ENCODE measurements around the gene EDA. TPM values are rescaled to one million over a fixed set of nuclear protein-coding genes. Genes with fewer than 3 reads are reported as not detected.

EDA gene
- total and polyA plus RNA-seq, 12 donors = 2.3 to 9.4 (median 5.2) TPM

GRCh38 chrX:70034646-70035045, 418.7 kb downstream of the EDA start:
- intact Hi-C loops (cut with DNase I) = loop anchor here (5.0 to 10.0 kb wide), 9 partner anchors 60 to 542 kb away; partner anchors contain the start of gene EDA (in 3 of the 10)
- Histone ChIP-seq H3K9me3 (no peaks in the 10 kb centered on the region), H3K4me3 (no peak overlapping the region), H3K4me1 (peaks cover 0 to 8% (median 0%) of the 10 kb centered on the region in 9 donors), H3K27ac (no peak overlapping the region), H3K36me3 (no peaks in the 10 kb centered on the region), H3K27me3 (peaks cover 0 to 17% (median 0%) of the 10 kb centered on the region in 7 donors)
- no peak for DNase-seq
- TF ChIP-seq, protein P1, sequence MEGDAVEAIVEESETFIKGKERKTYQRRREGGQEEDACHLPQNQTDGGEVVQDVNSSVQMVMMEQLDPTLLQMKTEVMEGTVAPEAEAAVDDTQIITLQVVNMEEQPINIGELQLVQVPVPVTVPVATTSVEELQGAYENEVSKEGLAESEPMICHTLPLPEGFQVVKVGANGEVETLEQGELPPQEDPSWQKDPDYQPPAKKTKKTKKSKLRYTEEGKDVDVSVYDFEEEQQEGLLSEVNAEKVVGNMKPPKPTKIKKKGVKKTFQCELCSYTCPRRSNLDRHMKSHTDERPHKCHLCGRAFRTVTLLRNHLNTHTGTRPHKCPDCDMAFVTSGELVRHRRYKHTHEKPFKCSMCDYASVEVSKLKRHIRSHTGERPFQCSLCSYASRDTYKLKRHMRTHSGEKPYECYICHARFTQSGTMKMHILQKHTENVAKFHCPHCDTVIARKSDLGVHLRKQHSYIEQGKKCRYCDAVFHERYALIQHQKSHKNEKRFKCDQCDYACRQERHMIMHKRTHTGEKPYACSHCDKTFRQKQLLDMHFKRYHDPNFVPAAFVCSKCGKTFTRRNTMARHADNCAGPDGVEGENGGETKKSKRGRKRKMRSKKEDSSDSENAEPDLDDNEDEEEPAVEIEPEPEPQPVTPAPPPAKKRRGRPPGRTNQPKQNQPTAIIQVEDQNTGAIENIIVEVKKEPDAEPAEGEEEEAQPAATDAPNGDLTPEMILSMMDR (IDR thresholded peaks at IDR 0.05) = no peak
- WGBS, 2 donors = 88 to 89% methylated on average over 4 of the region's 4 CpGs
- ATAC-seq = no peak

- ATAC-seq = no peak
- Histone ChIP-seq H3K36me3 (no peaks in the 10 kb centered on the region), H3K27me3 (peaks cover 0 to 3% (median 0%) of the 10 kb centered on the region in 7 donors), H3K4me3 (no peak overlapping the region), H3K4me1 (no peaks in the 10 kb centered on the region), H3K9me3 (no peaks in the 10 kb centered on the region), H3K27ac (no peak overlapping the region)
- intact Hi-C loops (cut with DNase I) = loop anchor here in 1 of 10 donors (10.0 kb wide), 2 partner anchors 56 to 504 kb away; no protein-coding TSS in a partner anchor
- 80 to 88% methylated on average over 2 of the region's 2 CpGs for WGBS, 2 donors
- no peak for DNase-seq
- TF ChIP-seq, protein P1 (IDR thresholded peaks at IDR 0.05) = no peak
Measured at GRCh38 chrX:70038515-70038914, 422.6 kb downstream of the EDA start.

- Histone ChIP-seq H3K27me3 (peaks cover 0 to 3% (median 0%) of the 10 kb centered on the region in 7 donors), H3K4me1 (no peaks in the 10 kb centered on the region), H3K27ac (no peak overlapping the region), H3K36me3 (no peaks in the 10 kb centered on the region), H3K4me3 (no peak overlapping the region), H3K9me3 (no peaks in the 10 kb centered on the region)
- TF ChIP-seq, protein P1 (IDR thresholded peaks at IDR 0.05) = no peak
- ATAC-seq = no peak
- intact Hi-C loops (cut with DNase I) = loop anchor here in 1 of 10 donors (10.0 kb wide), 2 partner anchors 56 to 504 kb away; no protein-coding TSS in a partner anchor
- no peak for DNase-seq
- 100% methylated on average over 1 of the region's 1 CpG for WGBS, 2 donors
Measured at GRCh38 chrX:70038951-70039350, 423.0 kb downstream of the EDA start.

DNA sequence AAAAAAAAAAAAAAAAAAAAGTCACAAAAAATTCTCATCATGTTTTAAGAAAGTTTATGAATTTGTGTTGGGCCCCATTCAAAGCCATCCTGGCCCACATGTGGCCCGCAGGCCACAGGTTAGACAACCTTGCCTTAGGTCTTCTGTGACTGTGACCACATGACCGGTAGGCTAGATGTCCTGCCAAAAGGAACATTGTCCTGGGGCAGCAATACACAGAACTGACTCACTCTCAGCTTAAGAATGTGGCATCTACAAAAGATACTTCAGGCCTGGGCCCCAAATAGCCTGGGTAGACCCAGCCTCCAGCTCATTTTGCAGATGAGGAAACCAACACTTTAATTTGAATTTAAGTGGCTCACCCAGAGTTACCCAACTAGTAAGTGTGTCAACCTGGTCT, 423.8 kb downstream of the EDA start:
- DNase-seq = no peak
- 89 to 100% methylated on average over 2 of the region's 2 CpGs for WGBS, 2 donors
- Histone ChIP-seq H3K4me3 (no peak overlapping the region), H3K27ac (no peak overlapping the region), H3K4me1 (no peaks in the 10 kb centered on the region), H3K36me3 (no peaks in the 10 kb centered on the region), H3K9me3 (no peaks in the 10 kb centered on the region), H3K27me3 (peaks cover 0 to 3% (median 0%) of the 10 kb centered on the region in 7 donors)
- intact Hi-C loops (cut with DNase I) = loop anchor here in 3 of 10 donors (5.0 to 10.0 kb wide), 4 partner anchors 53 to 505 kb away; no protein-coding TSS in a partner anchor
- no peak for ATAC-seq
- TF ChIP-seq, protein P1 (IDR thresholded peaks at IDR 0.05) = no peak

Data from heart right ventricle (tissue), 16 donors.